HEK293 (cell line): ENCODE measurements around the gene APC2.

Source experiments
- CTCF ChIA-PET: fragments of 350-600 bp; formaldehyde crosslinking; extraction: SDS; loops from one replicate; lab custom pipeline; 2021; ENCODE audit warnings: antibody characterized with exemption; lab: Yijun Ruan, JAX
- POLR2A ChIA-PET: fragments of 300-600 bp; formaldehyde crosslinking; extraction: SDS; loops from one replicate; lab custom pipeline; 2020; ENCODE audit warnings: antibody characterized with exemption, inconsistent platforms; lab: Yijun Ruan, JAX
- H3K27ac ChIP-seq: fragments of 200-500 bp; sonication (Bioruptor generic); 2 replicates; pipeline ENCODE4 v1.5.1; 2014; ENCODE audit warnings: low read depth, low read length, control low read depth, inconsistent platforms; ENCODE audit errors: extremely low read depth
- H3K36me3 ChIP-seq, 2 experiments: fragments of 200-500 bp in 1 of 2; sonication (Bioruptor generic) in 1 of 2; 1 replicate in 1 of 2; 2 replicates in 1 of 2; pipeline ENCODE4 v1.5.1; 2014 to 2017; ENCODE audit warnings: inconsistent platforms in 2 of 2, low read length in 2 of 2; ENCODE audit not compliant: control insufficient read depth in 2 of 2, insufficient read depth in 1 of 2
- H3K4me1 ChIP-seq: fragments of 200-500 bp; sonication (Bioruptor generic); 2 replicates; pipeline ENCODE4 v1.5.1; 2014; ENCODE audit warnings: mild to moderate bottlenecking, low read length, inconsistent platforms; ENCODE audit not compliant: control insufficient read depth, insufficient read depth
- H3K4me3 ChIP-seq: 2 replicates; pipeline ENCODE4 v1.5.1; 2011; ENCODE audit warnings: low read depth, mild to moderate bottlenecking, control low read depth, low read length, moderate library complexity
- H3K9me3 ChIP-seq: fragments of 200-500 bp; sonication (Bioruptor generic); 2 replicates; pipeline ENCODE4 v1.5.1; 2014; ENCODE audit warnings: low read depth, low read length, inconsistent platforms; ENCODE audit not compliant: control insufficient read depth, insufficient read depth
- KLF8 ChIP-seq: fragments of 450-650 bp; formaldehyde crosslinking; IDR thresholded peaks from 2 replicates; pipeline ENCODE4 v1.5.1; 2016; ENCODE audit warnings: missing biosample characterization, missing genetic modification characterization
- MZF1 ChIP-seq: fragments of 450-650 bp; formaldehyde crosslinking; IDR thresholded peaks from 2 replicates; pipeline ENCODE4 v1.5.1; 2017; ENCODE audit warnings: missing biosample characterization, missing genetic modification characterization, borderline replicate concordance
- PRDM6 ChIP-seq: fragments of 450-650 bp; formaldehyde crosslinking; IDR thresholded peaks from 2 replicates; pipeline ENCODE4 v1.5.1; 2017; ENCODE audit warnings: missing biosample characterization, missing genetic modification characterization
- RBAK ChIP-seq: fragments of 450-650 bp; formaldehyde crosslinking; IDR thresholded peaks from 2 replicates; pipeline ENCODE4 v1.5.1; 2016; ENCODE audit warnings: missing biosample characterization, missing genetic modification characterization
- SP3 ChIP-seq: fragments of 450-650 bp; formaldehyde crosslinking; IDR thresholded peaks from 2 replicates; pipeline ENCODE4 v1.5.1; 2016; ENCODE audit warnings: missing biosample characterization, missing genetic modification characterization
- YY1 ChIP-seq: fragments of 450-650 bp; formaldehyde crosslinking; IDR thresholded peaks from 2 replicates; pipeline ENCODE4 v1.5.1; 2018; ENCODE audit warnings: missing biosample characterization, missing genetic modification characterization
- YY2 ChIP-seq: fragments of 450-650 bp; formaldehyde crosslinking; IDR thresholded peaks from 2 replicates; pipeline ENCODE4 v1.5.1; 2016; ENCODE audit warnings: missing biosample characterization, missing genetic modification characterization
- ZBTB17 ChIP-seq: fragments of 450-650 bp; formaldehyde crosslinking; IDR thresholded peaks from 2 replicates; pipeline ENCODE4 v1.5.1; 2016; ENCODE audit warnings: missing biosample characterization, missing genetic modification characterization
- ZBTB7A ChIP-seq: fragments of 450-650 bp; formaldehyde crosslinking; IDR thresholded peaks from 2 replicates; pipeline ENCODE4 v1.5.1; 2016; ENCODE audit warnings: low read depth, missing biosample characterization, missing genetic modification characterization
- ZNF121 ChIP-seq: fragments of 450-650 bp; formaldehyde crosslinking; IDR thresholded peaks from 2 replicates; pipeline ENCODE4 v1.5.1; 2016; ENCODE audit warnings: missing biosample characterization, missing genetic modification characterization
- ZNF274 ChIP-seq, 2 experiments: fragments of 200-500 bp in 1 of 2; fragments of 450-650 bp in 1 of 2; sonication (Bioruptor generic) in 1 of 2; formaldehyde crosslinking in 1 of 2; IDR thresholded peaks; 2 replicates each; pipeline versions ENCODE4 v1.5.1 to v1.6.1; 2014 to 2016; ENCODE audit warnings: borderline replicate concordance in 1 of 2, inconsistent platforms in 1 of 2, low read length in 1 of 2, missing biosample characterization in 1 of 2, missing genetic modification characterization in 1 of 2
- ZNF280D ChIP-seq: fragments of 450-650 bp; formaldehyde crosslinking; IDR thresholded peaks from 2 replicates; pipeline ENCODE4 v1.5.1; 2016; ENCODE audit warnings: missing biosample characterization, missing genetic modification characterization
- ZNF335 ChIP-seq: fragments of 450-650 bp; formaldehyde crosslinking; conservative IDR thresholded peaks from 2 replicates; pipeline ENCODE4 v1.5.1; 2016; ENCODE audit warnings: missing biosample characterization, missing genetic modification characterization
- ZNF350 ChIP-seq: fragments of 450-650 bp; formaldehyde crosslinking; IDR thresholded peaks from 2 replicates; pipeline ENCODE4 v1.5.0; 2017; ENCODE audit warnings: missing biosample characterization, mild to moderate bottlenecking, missing genetic modification characterization
- ZNF416 ChIP-seq: fragments of 450-650 bp; formaldehyde crosslinking; IDR thresholded peaks from 2 replicates; pipeline ENCODE4 v1.5.1; 2016; ENCODE audit warnings: missing biosample characterization, missing genetic modification characterization
- ZNF449 ChIP-seq: fragments of 450-650 bp; formaldehyde crosslinking; IDR thresholded peaks from 2 replicates; pipeline ENCODE4 v1.5.1; 2017; ENCODE audit warnings: missing biosample characterization, mild to moderate bottlenecking, missing genetic modification characterization, moderate library complexity
- ZNF501 ChIP-seq: fragments of 450-650 bp; formaldehyde crosslinking; IDR thresholded peaks from 2 replicates; pipeline ENCODE4 v1.5.1; 2016; ENCODE audit warnings: missing biosample characterization, missing genetic modification characterization
- ZNF549 ChIP-seq: fragments of 450-650 bp; IDR thresholded peaks from 2 replicates; pipeline ENCODE4 v1.5.1; 2018; ENCODE audit warnings: missing biosample characterization, missing genetic modification characterization, mild to moderate bottlenecking, inconsistent platforms, moderate library complexity
- ZNF610 ChIP-seq: fragments of 450-650 bp; formaldehyde crosslinking; IDR thresholded peaks from 2 replicates; pipeline ENCODE4 v1.5.1; 2016; ENCODE audit warnings: missing biosample characterization, missing genetic modification characterization, borderline replicate concordance
- ZNF624 ChIP-seq: fragments of 450-650 bp; formaldehyde crosslinking; IDR thresholded peaks from 2 replicates; pipeline ENCODE4 v1.5.1; 2017; ENCODE audit warnings: missing biosample characterization, missing genetic modification characterization
- ZNF629 ChIP-seq: fragments of 450-650 bp; formaldehyde crosslinking; IDR thresholded peaks from 2 replicates; pipeline ENCODE4 v1.5.1; 2017; ENCODE audit warnings: missing biosample characterization, missing genetic modification characterization
- ZNF660 ChIP-seq: fragments of 450-650 bp; IDR thresholded peaks from 2 replicates; pipeline ENCODE4 v1.5.1; 2018; ENCODE audit warnings: missing biosample characterization, mild to moderate bottlenecking, missing genetic modification characterization
- ZNF677 ChIP-seq: fragments of 450-650 bp; IDR thresholded peaks from 2 replicates; pipeline ENCODE4 v1.5.0; 2018; ENCODE audit warnings: missing biosample characterization, mild to moderate bottlenecking, missing genetic modification characterization, moderate library complexity
- ZNF777 ChIP-seq: fragments of 450-650 bp; formaldehyde crosslinking; IDR thresholded peaks from 2 replicates; pipeline ENCODE4 v1.5.1; 2017; ENCODE audit warnings: missing biosample characterization, missing genetic modification characterization, borderline replicate concordance
- TF ChIP-seq, protein P1 (sequence below): fragments of 450-650 bp; formaldehyde crosslinking; optimal IDR thresholded peaks from 2 replicates; pipeline ENCODE3; 2016; ENCODE audit warnings: missing biosample characterization, mild to moderate bottlenecking, missing genetic modification characterization

APC2 gene

DNA sequence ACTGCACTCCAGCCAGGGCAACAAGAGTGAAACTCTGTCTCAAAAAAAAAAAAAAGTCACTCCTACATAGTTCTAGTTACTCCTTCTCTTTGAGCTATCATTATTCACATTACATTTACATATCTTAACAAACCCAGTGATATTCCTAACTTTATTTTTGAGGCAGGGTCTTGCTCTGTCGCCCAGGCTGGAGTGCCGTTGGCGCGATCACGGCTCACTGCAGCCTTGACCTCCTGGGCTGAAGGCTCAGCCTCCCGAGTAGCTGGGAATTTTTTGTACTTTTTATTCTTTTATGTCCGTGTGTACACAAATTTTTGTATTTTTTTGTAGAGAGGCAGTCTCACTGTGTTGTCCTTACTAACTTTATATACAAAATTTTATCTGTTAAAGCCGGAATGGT lies 12.3 kb upstream of the APC2 start:
- Histone ChIP-seq H3K36me3 (peaks cover 15 to 65% of the 10 kb centered on the region in 2 experiments; a peak in 2 of 3 replicates), H3K4me3 (no peak overlapping the region)
- TF ChIP-seq ZNF121 (tag by site-specific recombination) (peak; percentile 99), ZNF677 (tag by site-specific recombination) (no peak)
- TF ChIP-seq, all 188 proteins: peak for 1
- Histone ChIP-seq H3K9me3 (no peaks in the 10 kb centered on the region), H3K4me1 (peaks cover 13% of the 10 kb centered on the region), H3K27ac (peak overlapping the region; percentile 100; the same call in 1 of the 2 replicates)
- ChIA-PET CTCF (interaction anchor here (0.6 to 1.3 kb wide), 7 partner anchors 12 to 193 kb away, joined by 3 to 4 read pairs (median 3); partner anchors contain the start of gene APC2), POLR2A (interaction anchor here (0.6 to 1.6 kb wide), 4 partner anchors 24 to 69 kb away, joined by 3 to 4 read pairs (median 3); no protein-coding TSS in a partner anchor)

GRCh38 chr19:1438035-1438932 lies 11.6 kb upstream of the APC2 start, which contains the start of gene RPS15:
RPS15 (plus strand) TSS chr19:1438396; CDS start chr19:1438426, 30 bp downstream.
- POLR2A ChIA-PET: interaction anchor here (0.6 to 1.8 kb wide), 3 partner anchors 26 to 169 kb away, joined by 3 to 7 read pairs (median 3); partner anchors contain the start of gene CIRBP
- TF ChIP-seq PRDM6 (tag by site-specific recombination) (no peak; the same call in 1 of the 2 replicates), SP3 (tag by site-specific recombination) (peak; percentile 96), ZNF350 (tag by site-specific recombination) (no peak), ZNF549 (tag by site-specific recombination) (no peak), ZNF274 (IDR thresholded peaks at IDR 0.05; ENCODE audit: low read length) (no peak), ZNF274 (tag by site-specific recombination; IDR thresholded peaks at IDR 0.05; ENCODE audit: borderline replicate concordance) (no peak), ZNF416 (tag by site-specific recombination) (no peak), ZNF777 (tag by site-specific recombination) (no peak; the same call in 1 of the 2 replicates), YY1 (tag by site-specific recombination) (peak; percentile 86), ZNF610 (tag by site-specific recombination) (peak; percentile 81), YY2 (peak; percentile 91), ZBTB17 (tag by site-specific recombination) (peak; percentile 95), ZBTB7A (tag by site-specific recombination) (peak; percentile 97), ZNF449 (tag by site-specific recombination) (no peak), ZNF660 (tag by site-specific recombination) (peak; percentile 92), ZNF280D (tag by site-specific recombination) (peak; percentile 65; the same call in 1 of the 2 replicates), ZNF335 (tag by site-specific recombination) (peak; percentile 44), MZF1 (tag by site-specific recombination) (no peak; the same call in 1 of the 2 replicates), ZNF629 (tag by site-specific recombination) (peak; percentile 86), ZNF624 (tag by site-specific recombination) (no peak), ZNF501 (tag by site-specific recombination) (peak; percentile 95), RBAK (tag by site-specific recombination) (no peak), KLF8 (tag by site-specific recombination) (peak; percentile 85)
- TF ChIP-seq, protein P1, sequence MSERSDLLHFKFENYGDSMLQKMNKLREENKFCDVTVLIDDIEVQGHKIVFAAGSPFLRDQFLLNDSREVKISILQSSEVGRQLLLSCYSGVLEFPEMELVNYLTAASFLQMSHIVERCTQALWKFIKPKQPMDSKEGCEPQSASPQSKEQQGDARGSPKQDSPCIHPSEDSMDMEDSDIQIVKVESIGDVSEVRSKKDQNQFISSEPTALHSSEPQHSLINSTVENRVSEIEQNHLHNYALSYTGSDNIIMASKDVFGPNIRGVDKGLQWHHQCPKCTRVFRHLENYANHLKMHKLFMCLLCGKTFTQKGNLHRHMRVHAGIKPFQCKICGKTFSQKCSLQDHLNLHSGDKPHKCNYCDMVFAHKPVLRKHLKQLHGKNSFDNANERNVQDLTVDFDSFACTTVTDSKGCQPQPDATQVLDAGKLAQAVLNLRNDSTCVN (tag by site-specific recombination): peak; percentile 98

More at GRCh38 chr19:1438035-1438932, 11.6 kb upstream of the APC2 start, which contains the start of gene RPS15:
- H3K4me3 ChIP-seq: peak within 1 kb of the TSS; percentile 92
- CTCF ChIA-PET: interaction anchor here (1.0 to 1.3 kb wide), 2 partner anchors 13 to 180 kb away, joined by 3 to 4 read pairs; no protein-coding TSS in a partner anchor
- H3K4me1 ChIP-seq: peaks cover 14% of the 10 kb centered on the region
- peak within 1 kb of the TSS; percentile 100 for H3K27ac ChIP-seq
- H3K9me3 ChIP-seq: no peaks in the 10 kb centered on the region
- peaks cover 15 to 60% of the 10 kb centered on the region in 2 experiments; a peak in 2 of 3 replicates for H3K36me3 ChIP-seq
